Prostate gland (tissue), 2 donors: Measurements from ENCODE around the gene FRMD4A. TPM values are rescaled to one million over a fixed set of nuclear protein-coding genes. Genes with fewer than 3 reads are reported as not detected.

Experiments used
- DNase-seq: peaks from one replicate; pipeline ENCODE4 v3.0.0-alpha.2; 2019; ENCODE audit warnings: low spot score
- H3K27ac ChIP-seq, 2 donors: fragments of 200-600 bp; sonication (generic); 2 replicates each; pipeline ENCODE4 v1.5.1; 2017 to 2019
- H3K27me3 ChIP-seq: fragments of 200-600 bp; sonication (generic); replicated peaks from 2 replicates; pipeline ENCODE4 v1.5.1; 2019; ENCODE audit not compliant: insufficient read depth
- H3K36me3 ChIP-seq, 2 donors: fragments of 200-600 bp; sonication (generic); 1 replicate in 1 of 2; 2 replicates in 1 of 2; pipeline versions ENCODE4 v1.5.1 to v1.8.1; 2017 to 2019
- H3K4me1 ChIP-seq: fragments of 200-600 bp; sonication (generic); replicated peaks from 2 replicates; pipeline ENCODE4 v1.5.1; 2019
- H3K4me3 ChIP-seq, 2 donors: fragments of 200-600 bp; sonication (generic); 2 replicates each; pipeline ENCODE4 v1.5.1; 2017 to 2019
- H3K9me3 ChIP-seq: fragments of 200-600 bp; sonication (generic); 2 replicates; pipeline ENCODE4 v1.5.1; 2017
- POLR2A ChIP-seq: fragments of 450-650 bp; IDR thresholded peaks from one replicate; pipeline ENCODE4 v1.6.1; 2016; ENCODE audit warnings: antibody characterized with exemption, mild to moderate bottlenecking
- POLR2AphosphoS5 ChIP-seq: sonication (generic); formaldehyde crosslinking; IDR thresholded peaks from one replicate; pipeline ENCODE4 v1.6.1; 2017; ENCODE audit warnings: antibody characterized with exemption
- WGBS: methylation state at CpG from one replicate; pipeline ENCODE4 v1.1.5; 2018; 5-methylcytosine and 5-hydroxymethylcytosine counted together
- intact Hi-C: fragments of 100-400 bp; cut with DNase I; formaldehyde crosslinking; loops from one replicate; pipeline ENCODE4 v1.14.2; 2022
- total RNA-seq, 2 donors: library from RNA; depleted of rRNA; stranded (reverse); fragments of >200 nt; gene quantifications; one replicate each; pipeline ENCODE4 v1.1.0, GENCODE V29; 2016
- TF ChIP-seq, protein P1 (sequence below), 4 experiments: fragments of 200-600 bp in 2 of 4; fragments of 450-650 bp in 2 of 4; sonication (generic) in 2 of 4; IDR thresholded peaks; 1 replicate in 3 of 4; 2 replicates in 1 of 4; pipeline ENCODE4 v1.5.1; 2016 to 2019; ENCODE audit warnings: antibody characterized with exemption in 4 of 4, mild to moderate bottlenecking in 2 of 4, moderate library complexity in 2 of 4

FRMD4A gene
- total RNA-seq, 2 donors from 2014 or later, result 38.0 to 53.2 TPM

GRCh38 chr10:13820964-13821337, 509.8 kb downstream of the FRMD4A start:
- Histone ChIP-seq H3K27me3 (no peaks in the 10 kb centered on the region), H3K9me3 (no peaks in the 10 kb centered on the region), H3K4me3 (no peak overlapping the region), H3K27ac (no peak overlapping the region), H3K36me3 (no peaks in the 10 kb centered on the region), H3K4me1 (no peaks in the 10 kb centered on the region)
- intact Hi-C loops, result no loop called here
- no peak for DNase-seq
- TF ChIP-seq POLR2AphosphoS5, result no peak
- TF ChIP-seq, protein P1, sequence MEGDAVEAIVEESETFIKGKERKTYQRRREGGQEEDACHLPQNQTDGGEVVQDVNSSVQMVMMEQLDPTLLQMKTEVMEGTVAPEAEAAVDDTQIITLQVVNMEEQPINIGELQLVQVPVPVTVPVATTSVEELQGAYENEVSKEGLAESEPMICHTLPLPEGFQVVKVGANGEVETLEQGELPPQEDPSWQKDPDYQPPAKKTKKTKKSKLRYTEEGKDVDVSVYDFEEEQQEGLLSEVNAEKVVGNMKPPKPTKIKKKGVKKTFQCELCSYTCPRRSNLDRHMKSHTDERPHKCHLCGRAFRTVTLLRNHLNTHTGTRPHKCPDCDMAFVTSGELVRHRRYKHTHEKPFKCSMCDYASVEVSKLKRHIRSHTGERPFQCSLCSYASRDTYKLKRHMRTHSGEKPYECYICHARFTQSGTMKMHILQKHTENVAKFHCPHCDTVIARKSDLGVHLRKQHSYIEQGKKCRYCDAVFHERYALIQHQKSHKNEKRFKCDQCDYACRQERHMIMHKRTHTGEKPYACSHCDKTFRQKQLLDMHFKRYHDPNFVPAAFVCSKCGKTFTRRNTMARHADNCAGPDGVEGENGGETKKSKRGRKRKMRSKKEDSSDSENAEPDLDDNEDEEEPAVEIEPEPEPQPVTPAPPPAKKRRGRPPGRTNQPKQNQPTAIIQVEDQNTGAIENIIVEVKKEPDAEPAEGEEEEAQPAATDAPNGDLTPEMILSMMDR (IDR thresholded peaks at IDR 0.05), result no peak
- TF ChIP-seq POLR2A, result no peak
- 60% methylated on average over 7 of the region's 9 CpGs for WGBS

DNA sequence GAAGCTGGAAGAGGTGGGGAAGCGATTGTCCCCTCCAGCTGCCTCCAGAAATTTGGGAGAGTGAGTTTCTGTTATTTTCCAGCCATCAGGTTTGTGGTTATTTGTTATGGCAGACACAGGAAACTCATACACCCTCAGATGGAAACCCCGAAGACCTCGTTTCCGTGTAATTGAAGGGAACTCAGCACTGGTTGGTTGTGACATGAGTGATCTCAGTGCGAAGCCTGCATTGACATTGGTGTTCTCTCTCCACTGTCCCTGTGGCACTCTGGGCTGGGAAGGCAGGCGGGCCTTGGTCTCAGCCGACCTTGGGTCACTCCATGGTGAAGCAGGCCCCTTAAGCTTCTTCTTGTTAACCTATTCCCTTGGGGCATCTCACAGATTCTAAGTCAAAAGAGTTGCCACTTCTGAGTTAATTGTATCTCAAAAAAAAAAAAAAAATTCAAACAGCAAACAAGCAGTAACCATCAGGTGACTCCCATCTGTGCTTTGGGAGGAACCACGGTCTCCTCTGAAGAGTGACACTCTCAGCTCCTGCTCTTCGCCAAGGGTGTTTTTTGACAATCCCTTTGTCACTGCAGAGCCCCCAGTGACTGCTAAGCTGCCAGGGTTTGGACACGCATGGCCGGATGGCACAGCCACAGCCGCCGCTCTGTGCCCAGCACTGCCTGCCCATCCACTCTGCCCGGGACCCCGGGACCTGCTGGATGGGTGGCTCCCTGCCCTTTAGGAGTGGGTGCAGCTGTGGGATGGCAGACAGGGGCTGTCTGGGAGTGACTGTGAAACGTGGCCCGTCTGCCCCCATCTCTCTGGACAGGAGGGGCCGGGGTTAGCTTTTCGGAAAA, 510.4 kb downstream of the FRMD4A start:
- Histone ChIP-seq H3K36me3 (no peaks in the 10 kb centered on the region), H3K27me3 (no peaks in the 10 kb centered on the region), H3K27ac (no peak overlapping the region), H3K4me3 (no peak overlapping the region), H3K9me3 (no peaks in the 10 kb centered on the region), H3K4me1 (no peaks in the 10 kb centered on the region)
- intact Hi-C loops, result no loop called here
- no peak for DNase-seq
- TF ChIP-seq, protein P1 (IDR thresholded peaks at IDR 0.05), result no peak
- TF ChIP-seq POLR2A, result no peak
- TF ChIP-seq POLR2AphosphoS5, result no peak
- WGBS, result 88% methylated on average over 19 of the region's 19 CpGs

DNA sequence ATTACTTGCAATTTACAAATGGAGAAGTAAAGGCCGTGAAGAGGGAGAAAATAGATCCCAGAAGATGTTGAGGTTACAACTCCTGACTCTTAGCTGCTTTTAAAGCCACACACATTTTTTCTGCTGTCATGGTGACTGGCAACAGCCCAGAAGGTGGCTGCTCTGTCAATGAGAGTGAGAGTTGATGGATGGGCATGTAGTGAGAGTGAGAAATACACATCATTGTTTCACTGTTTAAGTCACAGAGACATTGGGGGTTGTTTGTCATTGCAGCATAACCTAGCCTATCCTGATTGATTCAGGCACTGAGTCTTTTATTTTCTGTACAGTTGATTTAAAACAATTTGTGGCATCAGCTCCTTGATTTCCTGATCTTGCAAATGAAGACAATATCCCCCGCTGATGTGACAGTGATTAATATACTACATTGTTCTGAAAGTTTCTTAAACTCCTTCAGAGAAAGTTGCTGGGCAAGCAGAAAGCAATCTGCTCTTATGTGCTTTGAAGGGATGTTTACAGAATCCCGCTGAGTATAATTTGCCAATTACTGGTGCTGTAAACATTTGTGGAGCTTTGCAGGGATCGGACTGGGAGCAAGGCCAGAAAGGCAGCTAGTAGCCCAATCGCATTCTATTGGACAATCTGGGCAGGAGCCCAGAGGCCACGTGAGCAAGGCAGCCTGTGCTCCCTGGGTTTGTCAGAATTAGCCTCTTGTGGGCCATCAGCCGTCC, 514.4 kb downstream of the FRMD4A start:
- no peak overlapping the region for H3K4me3 ChIP-seq
- H3K27ac ChIP-seq, result peak overlapping the region; percentile 34 to 48
- H3K9me3 ChIP-seq, result no peaks in the 10 kb centered on the region
- no peak for TF ChIP-seq POLR2A
- TF ChIP-seq POLR2AphosphoS5, result peak; percentile 85
- H3K27me3 ChIP-seq, result no peaks in the 10 kb centered on the region
- no peaks in the 10 kb centered on the region for H3K4me1 ChIP-seq
- intact Hi-C loops, result no loop called here
- WGBS, result 26% methylated on average over 7 of the region's 7 CpGs
- H3K36me3 ChIP-seq, result no peaks in the 10 kb centered on the region
- DNase-seq, result peak; percentile 70

GRCh38 chr10:13815756-13816155, 515.0 kb downstream of the FRMD4A start:
- H3K36me3 ChIP-seq, result no peaks in the 10 kb centered on the region
- TF ChIP-seq, protein P1 (IDR thresholded peaks at IDR 0.05), result no peak
- H3K9me3 ChIP-seq, result no peaks in the 10 kb centered on the region
- no peak overlapping the region for H3K4me3 ChIP-seq
- no peaks in the 10 kb centered on the region for H3K4me1 ChIP-seq
- H3K27me3 ChIP-seq, result no peaks in the 10 kb centered on the region
- no peak for DNase-seq
- intact Hi-C loops, result no loop called here
- H3K27ac ChIP-seq, result no peak overlapping the region

DNA sequence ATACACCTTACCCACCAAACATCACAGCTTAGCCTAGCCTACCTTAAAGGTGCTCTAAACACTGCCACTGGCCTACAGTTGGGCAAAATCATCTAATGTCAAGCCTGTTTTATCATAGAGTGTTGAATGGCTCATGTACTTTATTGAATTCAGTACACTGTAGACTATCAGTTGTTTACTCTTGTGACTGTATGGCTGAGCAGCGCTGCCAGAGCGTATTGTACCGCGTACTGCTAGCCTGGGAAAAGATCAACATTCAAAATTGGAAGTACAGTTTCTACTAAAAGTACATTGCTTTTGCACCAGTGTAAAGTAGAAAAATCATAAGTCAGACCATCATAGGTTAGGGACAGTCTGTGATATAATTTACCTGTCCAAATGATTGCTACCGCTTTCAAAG, 517.2 kb downstream of the FRMD4A start:
- no peaks in the 10 kb centered on the region for H3K27me3 ChIP-seq
- H3K27ac ChIP-seq, result no peak overlapping the region
- WGBS, result 91% methylated on average over 5 of the region's 5 CpGs
- intact Hi-C loops, result no loop called here
- no peaks in the 10 kb centered on the region for H3K36me3 ChIP-seq
- no peak overlapping the region for H3K4me3 ChIP-seq
- no peaks in the 10 kb centered on the region for H3K9me3 ChIP-seq
- no peaks in the 10 kb centered on the region for H3K4me1 ChIP-seq
- TF ChIP-seq, protein P1 (IDR thresholded peaks at IDR 0.05), result no peak
- TF ChIP-seq POLR2AphosphoS5, result no peak
- TF ChIP-seq POLR2A, result no peak
- DNase-seq, result no peak
